Mucosa of stomach (tissue), 1 donor: ENCODE results near the gene SULT4A1.

Experiments used
- H3K27me3 ChIP-seq: one replicate; pipeline ENCODE4 v1.7.0; 2013; ENCODE audit warnings: mild to moderate bottlenecking, low read length; ENCODE audit not compliant: control insufficient read depth, insufficient read depth
- H3K36me3 ChIP-seq: one replicate; pipeline ENCODE4 v1.7.0; 2013; ENCODE audit warnings: low read length; ENCODE audit not compliant: control insufficient read depth, insufficient read depth
- H3K4me1 ChIP-seq: one replicate; pipeline ENCODE4 v1.7.0; 2013; ENCODE audit warnings: mild to moderate bottlenecking, low read length; ENCODE audit not compliant: control insufficient read depth, insufficient read depth
- H3K4me3 ChIP-seq: one replicate; pipeline ENCODE4 v1.7.0; 2013; ENCODE audit warnings: low read length
- H3K9ac ChIP-seq: one replicate; pipeline ENCODE4 v1.7.0; 2013; ENCODE audit warnings: mild to moderate bottlenecking, low read length, moderate library complexity
- H3K9me3 ChIP-seq: one replicate; pipeline ENCODE4 v1.7.0; 2013; ENCODE audit warnings: mild to moderate bottlenecking, low read length, moderate library complexity; ENCODE audit not compliant: control insufficient read depth
- donor health status: Pancreatic carcinoma.

SULT4A1 gene

GRCh38 chr22:43827003-43827735, 35.1 kb downstream of the SULT4A1 start:
- peaks cover 17% of the 10 kb centered on the region for H3K4me1 ChIP-seq
- H3K36me3 ChIP-seq: no peaks in the 10 kb centered on the region
- no peak overlapping the region for H3K4me3 ChIP-seq
- H3K9ac ChIP-seq: no peak overlapping the region
- no peaks in the 10 kb centered on the region for H3K27me3 ChIP-seq
- H3K9me3 ChIP-seq: no peaks in the 10 kb centered on the region

GRCh38 chr22:43826142-43827002, 35.9 kb downstream of the SULT4A1 start:
- Histone ChIP-seq H3K4me1 (peaks cover 19% of the 10 kb centered on the region), H3K9ac (no peak overlapping the region), H3K36me3 (no peaks in the 10 kb centered on the region), H3K27me3 (no peaks in the 10 kb centered on the region), H3K9me3 (no peaks in the 10 kb centered on the region), H3K4me3 (no peak overlapping the region)

GRCh38 chr22:43825651-43826050, 36.7 kb downstream of the SULT4A1 start:
- H3K4me1 ChIP-seq: peaks cover 26% of the 10 kb centered on the region
- H3K27me3 ChIP-seq: no peaks in the 10 kb centered on the region
- no peak overlapping the region for H3K9ac ChIP-seq
- H3K9me3 ChIP-seq: no peaks in the 10 kb centered on the region
- no peak overlapping the region for H3K4me3 ChIP-seq
- H3K36me3 ChIP-seq: no peaks in the 10 kb centered on the region

- Histone ChIP-seq H3K36me3 (no peaks in the 10 kb centered on the region), H3K4me1 (peaks cover 34% of the 10 kb centered on the region), H3K27me3 (no peaks in the 10 kb centered on the region), H3K4me3 (no peak overlapping the region), H3K9me3 (no peaks in the 10 kb centered on the region), H3K9ac (no peak overlapping the region)
Observed at GRCh38 chr22:43824724-43825420, 37.4 kb downstream of the SULT4A1 start.

DNA sequence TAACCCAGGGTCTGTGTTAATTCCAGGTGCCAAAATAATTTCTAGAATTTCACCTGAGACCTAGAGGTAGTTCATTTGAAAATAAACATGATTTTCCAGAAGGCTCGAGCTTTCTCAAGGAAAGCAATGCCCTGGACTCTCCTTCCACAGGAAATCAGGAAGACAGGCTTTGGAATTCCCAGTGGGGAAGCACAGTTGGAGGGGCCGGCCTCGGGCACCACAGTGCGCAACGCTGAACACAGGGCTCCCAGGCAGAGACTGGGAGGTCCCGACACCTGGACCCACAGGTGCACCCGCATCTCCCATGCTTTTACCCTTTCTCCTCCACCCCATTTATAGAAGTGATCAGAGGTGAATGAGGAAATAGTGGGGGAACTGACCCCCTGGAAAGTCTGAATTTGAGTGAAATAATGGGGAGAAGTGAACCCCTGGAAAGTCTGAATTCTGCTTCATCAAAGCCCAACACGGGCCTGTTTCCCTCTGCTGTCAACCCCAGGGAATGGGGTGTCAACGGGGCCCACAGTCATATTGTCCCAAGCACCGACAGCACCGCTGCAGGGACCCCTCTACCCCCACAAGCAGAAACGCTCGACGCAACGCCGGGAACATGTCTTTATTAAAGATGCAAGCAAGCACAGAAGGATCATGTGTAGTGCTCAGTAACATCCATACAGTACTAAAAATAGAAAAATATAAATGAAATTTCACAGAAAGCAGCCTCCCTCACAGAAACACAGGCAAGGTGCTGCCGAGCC, 38.2 kb downstream of the SULT4A1 start:
- Histone ChIP-seq H3K9me3 (no peaks in the 10 kb centered on the region), H3K9ac (no peak overlapping the region), H3K27me3 (no peaks in the 10 kb centered on the region), H3K36me3 (no peaks in the 10 kb centered on the region), H3K4me1 (peaks cover 34% of the 10 kb centered on the region), H3K4me3 (no peak overlapping the region)

- H3K27me3 ChIP-seq: no peaks in the 10 kb centered on the region
- H3K9ac ChIP-seq: no peak overlapping the region
- no peaks in the 10 kb centered on the region for H3K36me3 ChIP-seq
- no peak overlapping the region for H3K4me3 ChIP-seq
- H3K4me1 ChIP-seq: peaks cover 34% of the 10 kb centered on the region
- H3K9me3 ChIP-seq: no peaks in the 10 kb centered on the region
Observed at GRCh38 chr22:43823353-43823908, 38.9 kb downstream of the SULT4A1 start.

GRCh38 chr22:43821606-43822425, 40.5 kb downstream of the SULT4A1 start:
- Histone ChIP-seq H3K9me3 (no peaks in the 10 kb centered on the region), H3K4me1 (peaks cover 34% of the 10 kb centered on the region), H3K27me3 (no peaks in the 10 kb centered on the region)

DNA sequence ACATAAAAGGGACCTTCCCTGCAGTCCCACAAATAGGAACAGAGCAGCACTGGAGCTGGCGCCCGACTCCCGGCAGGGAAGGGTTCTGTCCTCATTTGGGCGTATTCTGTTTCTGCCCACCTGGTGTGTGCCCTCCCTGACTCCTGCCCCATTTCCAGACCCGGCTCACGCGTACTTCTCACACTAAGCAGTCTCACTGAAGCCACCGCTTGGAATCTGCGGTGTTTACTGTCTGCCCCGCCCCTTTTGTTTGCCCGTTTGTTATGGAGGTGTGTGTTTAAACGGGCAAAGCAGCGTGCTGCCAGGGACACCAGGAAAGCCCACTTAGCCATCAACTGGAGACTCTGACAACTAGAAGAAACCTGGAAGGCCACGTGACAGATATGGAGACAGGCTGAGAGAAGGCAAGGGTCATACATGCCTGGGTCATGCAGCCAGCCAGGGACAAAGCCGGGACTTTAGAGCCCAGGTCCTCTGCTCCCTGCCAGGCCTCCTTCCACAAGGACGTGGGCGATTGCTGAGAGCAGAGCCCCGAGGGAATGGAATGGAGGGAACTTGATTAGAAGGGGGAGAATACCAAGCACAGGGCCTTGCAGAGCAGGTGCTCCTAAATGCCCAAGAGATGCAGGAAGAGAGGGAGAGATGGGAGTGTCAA, 41.5 kb downstream of the SULT4A1 start:
- H3K36me3 ChIP-seq: no peaks in the 10 kb centered on the region
- H3K4me3 ChIP-seq: no peak overlapping the region
- no peaks in the 10 kb centered on the region for H3K9me3 ChIP-seq
- peaks cover 34% of the 10 kb centered on the region for H3K4me1 ChIP-seq
- H3K27me3 ChIP-seq: no peaks in the 10 kb centered on the region
- no peak overlapping the region for H3K9ac ChIP-seq

More at GRCh38 chr22:43821606-43822425, 40.5 kb downstream of the SULT4A1 start:
- Histone ChIP-seq H3K4me3 (no peak overlapping the region), H3K9ac (no peak overlapping the region), H3K36me3 (no peaks in the 10 kb centered on the region)

DNA sequence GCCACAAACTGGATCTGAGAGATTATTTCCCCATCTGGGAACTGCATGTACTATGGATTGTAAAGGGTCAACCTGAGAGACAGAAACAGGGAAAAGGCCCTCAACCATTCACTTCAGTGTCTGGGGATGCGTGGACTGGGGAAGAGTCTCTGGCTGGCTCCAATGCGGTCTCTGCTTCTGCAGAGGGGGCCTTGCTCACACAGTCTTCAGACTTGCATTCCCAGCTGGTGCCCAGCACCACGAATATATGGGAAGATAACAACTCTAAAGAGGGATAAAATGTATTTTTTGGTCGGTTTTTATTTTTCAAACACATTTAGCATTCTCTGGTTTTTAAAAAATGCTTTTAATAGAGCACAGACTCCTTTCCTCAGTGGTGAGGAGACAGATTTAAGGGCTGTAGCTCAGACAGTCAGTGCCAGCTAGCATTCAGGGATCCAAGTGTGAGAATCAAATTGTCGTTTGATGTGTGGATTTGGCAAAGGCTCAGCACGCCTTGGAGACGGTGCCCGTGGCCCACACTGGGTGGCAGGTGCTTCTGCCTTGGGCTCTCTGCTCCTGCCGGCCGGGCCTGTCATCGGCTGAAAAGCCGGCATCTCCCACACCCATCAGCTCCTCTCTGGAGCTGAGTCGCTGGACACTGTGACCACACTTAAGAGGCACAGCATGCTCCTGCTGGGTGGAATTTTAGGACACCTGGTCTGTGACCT, 42.2 kb downstream of the SULT4A1 start:
- no peaks in the 10 kb centered on the region for H3K36me3 ChIP-seq
- H3K4me3 ChIP-seq: no peak overlapping the region
- no peaks in the 10 kb centered on the region for H3K9me3 ChIP-seq
- H3K9ac ChIP-seq: no peak overlapping the region
- H3K27me3 ChIP-seq: no peaks in the 10 kb centered on the region
- peaks cover 34% of the 10 kb centered on the region for H3K4me1 ChIP-seq

- H3K36me3 ChIP-seq: no peaks in the 10 kb centered on the region
- H3K9ac ChIP-seq: no peak overlapping the region
- H3K4me3 ChIP-seq: no peak overlapping the region
- H3K4me1 ChIP-seq: peaks cover 34% of the 10 kb centered on the region
- no peaks in the 10 kb centered on the region for H3K27me3 ChIP-seq
- no peaks in the 10 kb centered on the region for H3K9me3 ChIP-seq
Observed at GRCh38 chr22:43819421-43819921, 42.8 kb downstream of the SULT4A1 start.
